IMR-90 (cell line): Measurements from ENCODE around the gene PKD1. TPM values are rescaled to one million over a fixed set of nuclear protein-coding genes. Genes with fewer than 3 reads are reported as not detected.

ENCODE experiments used
- ATAC-seq: fragments of 200-7000 bp; cut with Tn5 transposase; 2 replicates; pipeline ENCODE4 v1.9.1; 2020; ENCODE audit warnings: low read depth, mild to moderate bottlenecking, moderate library complexity
- BruUV-seq: library from RNA; stranded (reverse); fragments of 400-500 nt; replicated peaks from 2 replicates; lab custom pipeline; 2021; lab: Mats Ljungman, UMichigan
- CTCF ChIA-PET: fragments of 300-600 bp; formaldehyde crosslinking; extraction: SDS; loops from one replicate; lab custom pipeline; 2021; ENCODE audit warnings: antibody characterized with exemption; lab: Yijun Ruan, JAX
- POLR2A ChIA-PET: fragments of 300-600 bp; sonication (Branson Sonifier 250); formaldehyde crosslinking; loops from one replicate; lab custom pipeline; 2022; ENCODE audit warnings: antibody characterized with exemption; ENCODE audit not compliant: unreplicated experiment; lab: Charles Lee
- DNase-seq: peaks from one replicate; pipeline ENCODE4 v3.0.0; 2013
- H2AFZ ChIP-seq: replicated peaks from 2 replicates; pipeline ENCODE3; 2013; ENCODE audit warnings: low read length, mild to moderate bottlenecking; ENCODE audit not compliant: poor library complexity
- H2AK5ac ChIP-seq: 2 replicates; pipeline ENCODE4 v1.6.1; 2013; ENCODE audit warnings: low read depth, low read length, inconsistent platforms
- H2AK9ac ChIP-seq: replicated peaks from 2 replicates; pipeline ENCODE3; 2013; ENCODE audit warnings: mild to moderate bottlenecking, low read depth, low read length, moderate library complexity; ENCODE audit not compliant: poor library complexity
- H2BK120ac ChIP-seq: 2 replicates; pipeline ENCODE4 v1.6.1; 2013; ENCODE audit warnings: low read depth, low read length, inconsistent platforms
- H2BK15ac ChIP-seq: 3 replicates; pipeline ENCODE4 v1.6.1; 2013; ENCODE audit warnings: low read depth, low read length, inconsistent platforms
- H2BK20ac ChIP-seq: 2 replicates; pipeline ENCODE4 v1.6.1; 2013; ENCODE audit warnings: low read depth, mild to moderate bottlenecking, inconsistent platforms, low read length, moderate library complexity
- H2BK5ac ChIP-seq: 2 replicates; pipeline ENCODE4 v1.6.1; 2013; ENCODE audit warnings: mild to moderate bottlenecking, low read depth, low read length, inconsistent platforms; ENCODE audit not compliant: poor library complexity, severe bottlenecking
- H3K14ac ChIP-seq: replicated peaks from 2 replicates; pipeline ENCODE4 v1.6.1; 2013; ENCODE audit warnings: low read depth, low read length, inconsistent platforms
- H3K18ac ChIP-seq: 2 replicates; pipeline ENCODE4 v1.6.1; 2013; ENCODE audit warnings: low read depth, low read length, control low read depth
- H3K23ac ChIP-seq: 2 replicates; pipeline ENCODE4 v1.6.1; 2013; ENCODE audit warnings: low read depth, low read length, inconsistent platforms
- H3K27ac ChIP-seq: 2 replicates; pipeline ENCODE4 v1.5.1; 2013; ENCODE audit warnings: mild to moderate bottlenecking, control low read depth, low read length; ENCODE audit not compliant: insufficient read depth
- H3K27me3 ChIP-seq: 2 replicates; pipeline ENCODE4 v1.6.1; 2013; ENCODE audit warnings: low read length; ENCODE audit not compliant: control insufficient read depth, insufficient read depth
- H3K36me3 ChIP-seq: 2 replicates; pipeline ENCODE4 v1.6.1; 2013; ENCODE audit warnings: low read length, mixed read lengths; ENCODE audit not compliant: control insufficient read depth, insufficient read depth
- H3K4ac ChIP-seq: 2 replicates; pipeline ENCODE4 v1.6.1; 2013; ENCODE audit warnings: low read depth, low read length, inconsistent platforms
- H3K4me1 ChIP-seq: 2 replicates; pipeline ENCODE4 v1.6.1; 2013; ENCODE audit warnings: low read length, mixed read lengths; ENCODE audit not compliant: control insufficient read depth, insufficient read depth
- H3K4me2 ChIP-seq: 2 replicates; pipeline ENCODE4 v1.6.1; 2013; ENCODE audit warnings: low read depth, mild to moderate bottlenecking, control low read depth, low read length, moderate library complexity
- H3K4me3 ChIP-seq: 2 replicates; pipeline ENCODE4 v1.5.1; 2013; ENCODE audit warnings: low read depth, mild to moderate bottlenecking, control low read depth, low read length, moderate library complexity; ENCODE audit not compliant: insufficient read depth
- H3K56ac ChIP-seq: 2 replicates; pipeline ENCODE4 v1.6.1; 2013; ENCODE audit warnings: low read length, inconsistent platforms; ENCODE audit not compliant: insufficient read depth; ENCODE audit errors: extremely low read depth
- H3K79me1 ChIP-seq, 2 experiments: 2 replicates each; pipeline ENCODE4 v1.6.1; 2013; ENCODE audit warnings: low read length in 2 of 2, inconsistent platforms in 1 of 2, low read depth in 1 of 2
- H3K9ac ChIP-seq: 2 replicates; pipeline ENCODE4 v1.6.1; 2013; ENCODE audit warnings: low read depth, low read length, control low read depth
- H3K9me1 ChIP-seq: 2 replicates; pipeline ENCODE4 v1.6.1; 2013; ENCODE audit warnings: low read length, inconsistent platforms; ENCODE audit not compliant: insufficient read depth
- H3K9me3 ChIP-seq: 2 replicates; pipeline ENCODE4 v1.6.1; 2013; ENCODE audit warnings: low read length; ENCODE audit not compliant: control insufficient read depth, insufficient read depth
- H4K20me1 ChIP-seq: 2 replicates; pipeline ENCODE4 v1.6.1; 2013; ENCODE audit warnings: low read length, inconsistent platforms; ENCODE audit not compliant: insufficient read depth
- H4K5ac ChIP-seq: 2 replicates; pipeline ENCODE4 v1.6.1; 2013; ENCODE audit warnings: mild to moderate bottlenecking, low read depth, low read length, control low read depth
- H4K8ac ChIP-seq, 2 experiments: 2 replicates each; pipeline ENCODE4 v1.6.1; 2013; ENCODE audit warnings: low read depth in 2 of 2, low read length in 2 of 2, control low read depth in 1 of 2, inconsistent platforms in 1 of 2
- H4K91ac ChIP-seq: 2 replicates; pipeline ENCODE4 v1.6.1; 2013; ENCODE audit warnings: low read depth, low read length, inconsistent platforms; ENCODE audit not compliant: insufficient read depth
- CHD1 ChIP-seq: IDR thresholded peaks from 2 replicates; pipeline ENCODE4 v1.6.1; 2012; ENCODE audit warnings: low read depth, low read length, improper control_type of control experiment
- MXI1 ChIP-seq: IDR thresholded peaks from 2 replicates; pipeline ENCODE4 v1.6.1; 2012; ENCODE audit warnings: low read depth, mild to moderate bottlenecking, low read length, moderate library complexity, borderline replicate concordance
- NFE2L2 ChIP-seq: fragments of 150-350 bp; IDR thresholded peaks from 2 replicates; pipeline ENCODE4 v1.6.1; 2016; ENCODE audit warnings: low read depth, mild to moderate bottlenecking, low read length
- WGBS, 2 experiments: methylation state at CpG; one replicate each; pipeline versions ENCODE4 v1.1.5 to v1.1.7; 2013; ENCODE audit warnings: missing lambda C conversion rate in 2 of 2; ENCODE audit not compliant: insufficient read length in 1 of 2; ENCODE audit errors: extremely low coverage in 2 of 2; 5-methylcytosine and 5-hydroxymethylcytosine counted together
- dilution Hi-C: fragments of 300-500 bp; cut with HindIII; formaldehyde crosslinking; loops from one replicate; pipeline ENCODE4 v1.14.3; 2018; ENCODE audit warnings: low sequenced_read_pairs; ENCODE audit not compliant: unreplicated experiment
- in situ Hi-C: fragments of 300-500 bp; cut with MboI; formaldehyde crosslinking; loops from 3 replicates; pipeline ENCODE4 v1.14.3; 2019; ENCODE audit warnings: low sequenced_read_pairs, inconsistent platforms, mixed read lengths
- intact Hi-C: fragments of 100-400 bp; cut with micrococcal nuclease; formaldehyde crosslinking; loops from 2 replicates; pipeline ENCODE4 v1.10.0; 2022
- polyA plus RNA-seq, 3 experiments: library from polyadenylated mRNA; depleted of rRNA; stranded (reverse); fragments of >200 nt; gene quantifications; 2 replicates each; pipeline ENCODE4 v1.2.3, GENCODE V29; 2012; ENCODE audit warnings: low replicate concordance in 1 of 3
- total RNA-seq: library from RNA; depleted of rRNA; stranded (reverse); fragments of >200 nt; gene quantifications from 2 replicates; pipeline ENCODE4 v1.2.3, GENCODE V29; 2012

PKD1 gene
- total and polyA plus RNA-seq, 2 of the 4 experiments (the other 2 are of a cell fraction), result 7.9 to 97.3 TPM

GRCh38 chr16:2177101-2177500, 41.4 kb upstream of the PKD1 start:
- DNase-seq, result no peak
- no peak overlapping the region for H3K18ac ChIP-seq
- H3K27me3 ChIP-seq, result no peaks in the 10 kb centered on the region
- H3K9ac ChIP-seq, result no peak overlapping the region
- 93% methylated on average over 14 of the region's 18 CpGs; no CpG with 5 or more reads in 1 of the 2 experiments for WGBS, 2 experiments
- ChIA-PET CTCF (no interaction called here), POLR2A (no interaction called here)
- H3K4me3 ChIP-seq, result no peak overlapping the region
- no peak overlapping the region for H2BK120ac ChIP-seq
- H2AK5ac ChIP-seq, result no peak overlapping the region
- H2BK20ac ChIP-seq, result no peak overlapping the region
- no peaks in the 10 kb centered on the region for H3K79me1 ChIP-seq
- no peak overlapping the region for H2AK9ac ChIP-seq
- H2BK5ac ChIP-seq, result no peak overlapping the region
- no peak overlapping the region for H3K23ac ChIP-seq
- in situ Hi-C loops, result no loop called here
- H3K4me2 ChIP-seq, result no peak overlapping the region
- H4K20me1 ChIP-seq, result peaks cover 2% of the 10 kb centered on the region; the same call in 1 of the 2 replicates
- no peak for ATAC-seq
- H3K36me3 ChIP-seq, result peaks cover 46% of the 10 kb centered on the region
- no peak overlapping the region for H3K4ac ChIP-seq
- no peak overlapping the region for H4K91ac ChIP-seq
- intact Hi-C loops, result no loop called here
- no peak overlapping the region for H4K8ac ChIP-seq
- no peaks in the 10 kb centered on the region for H3K4me1 ChIP-seq
- no peaks in the 10 kb centered on the region for H3K9me3 ChIP-seq
- no peak overlapping the region for H4K5ac ChIP-seq
- H3K9me1 ChIP-seq, result no peaks in the 10 kb centered on the region
- H2AFZ ChIP-seq, result no peak overlapping the region
- no peak overlapping the region for H3K27ac ChIP-seq
- H3K14ac ChIP-seq, result no peak overlapping the region
- dilution Hi-C loops, result no loop called here
- BruUV-seq, result no TSS peak
- no peak overlapping the region for H3K56ac ChIP-seq
- H2BK15ac ChIP-seq, result no peak overlapping the region
- TF ChIP-seq CHD1 (no peak), MXI1 (no peak), NFE2L2 (no peak)
